ENCODE results near the gene TUBGCP6. TPM values are rescaled to one million over a fixed set of nuclear protein-coding genes. Genes with fewer than 3 reads are reported as not detected.
A peak's percentile ranks its signal among the peaks of the same experiment; 100 is the strongest.

Gene TUBGCP6
- total and polyA plus RNA-seq, 10 of the 15 experiments (the other 5 are each of a cell fraction or from before 2014, with no cell fraction given), result 0.74 to 41.4 (median 19.4) TPM

DNA sequence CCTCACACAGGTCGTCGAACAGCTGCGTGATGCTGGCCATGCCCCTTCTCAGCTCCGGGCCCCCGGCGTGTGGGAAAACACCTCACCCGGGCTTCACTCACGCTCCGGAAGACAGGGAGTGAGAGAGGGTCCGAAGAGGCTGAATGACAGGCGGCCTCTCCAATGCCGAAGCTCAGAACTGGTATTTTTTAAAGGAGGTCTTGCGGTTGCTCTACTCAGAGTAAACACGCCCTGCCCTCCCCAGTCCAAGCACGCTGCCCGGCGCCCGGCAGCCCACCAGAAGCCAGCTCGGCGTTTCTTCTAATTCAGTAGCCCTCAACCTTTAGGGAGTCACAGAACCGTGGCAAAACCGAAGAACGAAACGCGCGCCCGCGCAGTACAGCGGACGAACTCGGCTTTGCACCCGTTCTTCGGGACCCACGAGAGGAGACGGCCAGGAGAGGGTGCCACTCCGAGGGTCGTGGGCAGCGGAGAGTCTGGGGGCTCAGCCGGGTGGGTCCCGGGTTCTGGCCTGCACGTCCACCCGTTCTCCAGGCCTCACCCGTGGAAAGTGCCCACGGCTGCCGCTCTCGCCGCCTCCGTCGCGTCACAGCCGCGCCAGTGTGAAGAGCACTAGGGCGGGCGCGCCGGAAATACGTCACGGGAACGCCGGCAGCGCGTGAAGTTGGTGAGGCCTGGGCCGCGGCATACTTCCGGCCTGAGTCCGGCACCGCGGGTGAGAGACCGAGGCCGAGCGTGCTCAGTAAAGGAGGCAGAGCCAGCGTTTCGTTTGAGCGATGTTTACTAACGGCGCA lies at the start of gene TUBGCP6 (continued):
- TF ChIP-seq, protein P1, sequence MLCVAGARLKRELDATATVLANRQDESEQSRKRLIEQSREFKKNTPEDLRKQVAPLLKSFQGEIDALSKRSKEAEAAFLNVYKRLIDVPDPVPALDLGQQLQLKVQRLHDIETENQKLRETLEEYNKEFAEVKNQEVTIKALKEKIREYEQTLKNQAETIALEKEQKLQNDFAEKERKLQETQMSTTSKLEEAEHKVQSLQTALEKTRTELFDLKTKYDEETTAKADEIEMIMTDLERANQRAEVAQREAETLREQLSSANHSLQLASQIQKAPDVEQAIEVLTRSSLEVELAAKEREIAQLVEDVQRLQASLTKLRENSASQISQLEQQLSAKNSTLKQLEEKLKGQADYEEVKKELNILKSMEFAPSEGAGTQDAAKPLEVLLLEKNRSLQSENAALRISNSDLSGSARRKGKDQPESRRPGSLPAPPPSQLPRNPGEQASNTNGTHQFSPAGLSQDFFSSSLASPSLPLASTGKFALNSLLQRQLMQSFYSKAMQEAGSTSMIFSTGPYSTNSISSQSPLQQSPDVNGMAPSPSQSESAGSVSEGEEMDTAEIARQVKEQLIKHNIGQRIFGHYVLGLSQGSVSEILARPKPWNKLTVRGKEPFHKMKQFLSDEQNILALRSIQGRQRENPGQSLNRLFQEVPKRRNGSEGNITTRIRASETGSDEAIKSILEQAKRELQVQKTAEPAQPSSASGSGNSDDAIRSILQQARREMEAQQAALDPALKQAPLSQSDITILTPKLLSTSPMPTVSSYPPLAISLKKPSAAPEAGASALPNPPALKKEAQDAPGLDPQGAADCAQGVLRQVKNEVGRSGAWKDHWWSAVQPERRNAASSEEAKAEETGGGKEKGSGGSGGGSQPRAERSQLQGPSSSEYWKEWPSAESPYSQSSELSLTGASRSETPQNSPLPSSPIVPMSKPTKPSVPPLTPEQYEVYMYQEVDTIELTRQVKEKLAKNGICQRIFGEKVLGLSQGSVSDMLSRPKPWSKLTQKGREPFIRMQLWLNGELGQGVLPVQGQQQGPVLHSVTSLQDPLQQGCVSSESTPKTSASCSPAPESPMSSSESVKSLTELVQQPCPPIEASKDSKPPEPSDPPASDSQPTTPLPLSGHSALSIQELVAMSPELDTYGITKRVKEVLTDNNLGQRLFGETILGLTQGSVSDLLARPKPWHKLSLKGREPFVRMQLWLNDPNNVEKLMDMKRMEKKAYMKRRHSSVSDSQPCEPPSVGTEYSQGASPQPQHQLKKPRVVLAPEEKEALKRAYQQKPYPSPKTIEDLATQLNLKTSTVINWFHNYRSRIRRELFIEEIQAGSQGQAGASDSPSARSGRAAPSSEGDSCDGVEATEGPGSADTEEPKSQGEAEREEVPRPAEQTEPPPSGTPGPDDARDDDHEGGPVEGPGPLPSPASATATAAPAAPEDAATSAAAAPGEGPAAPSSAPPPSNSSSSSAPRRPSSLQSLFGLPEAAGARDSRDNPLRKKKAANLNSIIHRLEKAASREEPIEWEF (IDR thresholded peaks at IDR 0.05; ENCODE audit: insufficient replicate concordance, low read depth, low read length), result no peak
- 0 out of 2 replicates have a peak, but pooled peaks have one; percentile 38 for TF ChIP-seq HDGF (IDR thresholded peaks at IDR 0.05)
- TF ChIP-seq CREM (IDR thresholded peaks at IDR 0.05; ENCODE audit: low read depth), result peak; percentile 100
- no peak for TF ChIP-seq RAD51 (IDR thresholded peaks at IDR 0.05)
- no peak for TF ChIP-seq KAT2A (conservative IDR thresholded peaks at IDR 0.05; ENCODE audit: control insufficient read depth, low read depth, low read length)
- peak; percentile 87 for TF ChIP-seq LARP7 (IDR thresholded peaks at IDR 0.05)
- TF ChIP-seq TCF12 (IDR thresholded peaks at IDR 0.05; ENCODE audit: low read depth, low read length), result 0 out of 2 replicates have a peak, but pooled peaks have one; percentile 10
- peak; percentile 89 for TF ChIP-seq IKZF1 (conservative IDR thresholded peaks at IDR 0.05)
- TF ChIP-seq RELA (IDR thresholded peaks at IDR 0.05; ENCODE audit: borderline replicate concordance, partially characterized antibody), result peak; percentile 75
- peak; percentile 100 for TF ChIP-seq CREB1 (IDR thresholded peaks at IDR 0.05; ENCODE audit: low read depth)
- peak; percentile 49; the same call in 1 of the 2 replicates for TF ChIP-seq DPF2 (IDR thresholded peaks at IDR 0.05)
- TF ChIP-seq PAX5 (IDR thresholded peaks at IDR 0.05; ENCODE audit: borderline replicate concordance, low read depth, low read length), result peak; percentile 67; the same call in 1 of the 2 replicates
- no peak for TF ChIP-seq STAT3 (IDR thresholded peaks at IDR 0.05; ENCODE audit: low read depth, low read length)
- TF ChIP-seq, protein P2, sequence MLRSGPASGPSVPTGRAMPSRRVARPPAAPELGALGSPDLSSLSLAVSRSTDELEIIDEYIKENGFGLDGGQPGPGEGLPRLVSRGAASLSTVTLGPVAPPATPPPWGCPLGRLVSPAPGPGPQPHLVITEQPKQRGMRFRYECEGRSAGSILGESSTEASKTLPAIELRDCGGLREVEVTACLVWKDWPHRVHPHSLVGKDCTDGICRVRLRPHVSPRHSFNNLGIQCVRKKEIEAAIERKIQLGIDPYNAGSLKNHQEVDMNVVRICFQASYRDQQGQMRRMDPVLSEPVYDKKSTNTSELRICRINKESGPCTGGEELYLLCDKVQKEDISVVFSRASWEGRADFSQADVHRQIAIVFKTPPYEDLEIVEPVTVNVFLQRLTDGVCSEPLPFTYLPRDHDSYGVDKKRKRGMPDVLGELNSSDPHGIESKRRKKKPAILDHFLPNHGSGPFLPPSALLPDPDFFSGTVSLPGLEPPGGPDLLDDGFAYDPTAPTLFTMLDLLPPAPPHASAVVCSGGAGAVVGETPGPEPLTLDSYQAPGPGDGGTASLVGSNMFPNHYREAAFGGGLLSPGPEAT (IDR thresholded peaks at IDR 0.05; ENCODE audit: low read depth), result peak; percentile 88
- peak; percentile 93 for TF ChIP-seq NFYB (IDR thresholded peaks at IDR 0.05; ENCODE audit: insufficient read depth, low read depth, low read length)
- TF ChIP-seq ZNF384 (IDR thresholded peaks at IDR 0.05; ENCODE audit: borderline replicate concordance, low read depth, low read length), result peak; percentile 37; the same call in 1 of the 2 replicates
- TF ChIP-seq POLR2AphosphoS5 (IDR thresholded peaks at IDR 0.05; ENCODE audit: low read length), result peak; percentile 72
- TF ChIP-seq, protein P3, sequence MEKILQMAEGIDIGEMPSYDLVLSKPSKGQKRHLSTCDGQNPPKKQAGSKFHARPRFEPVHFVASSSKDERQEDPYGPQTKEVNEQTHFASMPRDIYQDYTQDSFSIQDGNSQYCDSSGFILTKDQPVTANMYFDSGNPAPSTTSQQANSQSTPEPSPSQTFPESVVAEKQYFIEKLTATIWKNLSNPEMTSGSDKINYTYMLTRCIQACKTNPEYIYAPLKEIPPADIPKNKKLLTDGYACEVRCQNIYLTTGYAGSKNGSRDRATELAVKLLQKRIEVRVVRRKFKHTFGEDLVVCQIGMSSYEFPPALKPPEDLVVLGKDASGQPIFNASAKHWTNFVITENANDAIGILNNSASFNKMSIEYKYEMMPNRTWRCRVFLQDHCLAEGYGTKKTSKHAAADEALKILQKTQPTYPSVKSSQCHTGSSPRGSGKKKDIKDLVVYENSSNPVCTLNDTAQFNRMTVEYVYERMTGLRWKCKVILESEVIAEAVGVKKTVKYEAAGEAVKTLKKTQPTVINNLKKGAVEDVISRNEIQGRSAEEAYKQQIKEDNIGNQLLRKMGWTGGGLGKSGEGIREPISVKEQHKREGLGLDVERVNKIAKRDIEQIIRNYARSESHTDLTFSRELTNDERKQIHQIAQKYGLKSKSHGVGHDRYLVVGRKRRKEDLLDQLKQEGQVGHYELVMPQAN (conservative IDR thresholded peaks at IDR 0.05), result peak; percentile 88
- TF ChIP-seq GABPA (IDR thresholded peaks at IDR 0.05; ENCODE audit: low read depth), result peak; percentile 95
- TF ChIP-seq RBBP5 (conservative IDR thresholded peaks at IDR 0.05), result no peak
- no peak for TF ChIP-seq ZNF274 (IDR thresholded peaks at IDR 0.05; ENCODE audit: insufficient read depth, insufficient read length)
- TF ChIP-seq SRF (IDR thresholded peaks at IDR 0.05; ENCODE audit: low read depth in 2 of 2, low read length in 2 of 2), result peak; percentile 33 to 91; a peak in 2 of 4 replicates
- no peak for TF ChIP-seq CHD4 (IDR thresholded peaks at IDR 0.05)
- peak; percentile 70 for TF ChIP-seq RUNX3 (IDR thresholded peaks at IDR 0.05; ENCODE audit: low read length)
